CD4-positive, alpha-beta T cell treated with Interleukin-15 for 1 hour (primary cell): ENCODE measurements around the gene MTMR3.
"Not testable (repeated sequence)": the region's sequence is repeated elsewhere in the genome, so short reads cannot be mapped to it uniquely, and the experiment has no call there.

Experiments used
- DNase-seq: peaks from one replicate; pipeline ENCODE4 v3.0.0-alpha.2; 2020

Gene MTMR3

GRCh38 chr22:30031328-30031727 lies 148.4 kb downstream of the MTMR3 start:
- no peak for DNase-seq

- DNase-seq, result no peak
These were observed 148.9 kb downstream of the MTMR3 start for GRCh38 chr22:30031764-30032455.

GRCh38 chr22:30033137-30033536 lies 150.2 kb downstream of the MTMR3 start:
- peak; percentile 24 for DNase-seq

GRCh38 chr22:30033901-30034300 lies 150.9 kb downstream of the MTMR3 start:
- DNase-seq, result no peak

GRCh38 chr22:30036656-30037055 lies 153.7 kb downstream of the MTMR3 start:
- no peak for DNase-seq

- DNase-seq, result no peak
These were observed 155.2 kb downstream of the MTMR3 start for GRCh38 chr22:30038219-30038618.

GRCh38 chr22:30040499-30041260 lies 157.7 kb downstream of the MTMR3 start:
- no peak for DNase-seq

GRCh38 chr22:30041475-30041874 lies 158.5 kb downstream of the MTMR3 start:
- DNase-seq, result no peak

- DNase-seq, result no peak
These were observed 158.9 kb downstream of the MTMR3 start for GRCh38 chr22:30041881-30042280.

GRCh38 chr22:30043161-30043560 lies 160.2 kb downstream of the MTMR3 start:
- DNase-seq, result no peak

- no peak for DNase-seq
These were observed 161.4 kb downstream of the MTMR3 start for GRCh38 chr22:30044369-30044768.

- DNase-seq, result no peak
These were observed 162.0 kb downstream of the MTMR3 start for GRCh38 chr22:30044881-30045493.

GRCh38 chr22:30045494-30045887 lies 162.5 kb downstream of the MTMR3 start:
- DNase-seq, result no peak

- DNase-seq, result no peak
These were observed 163.1 kb downstream of the MTMR3 start for GRCh38 chr22:30045901-30046715.

GRCh38 chr22:30046716-30047363 lies 163.9 kb downstream of the MTMR3 start:
- no peak for DNase-seq

GRCh38 chr22:30047364-30047738 lies 164.4 kb downstream of the MTMR3 start:
- DNase-seq, result peak; percentile 43

GRCh38 chr22:30048681-30049080 lies 165.7 kb downstream of the MTMR3 start:
- no peak for DNase-seq

- no peak for DNase-seq
These were observed 171.2 kb downstream of the MTMR3 start for GRCh38 chr22:30054067-30054763.

GRCh38 chr22:30054764-30055069 lies 171.7 kb downstream of the MTMR3 start:
- no peak for DNase-seq

- no peak for DNase-seq
These were observed 173.0 kb downstream of the MTMR3 start for GRCh38 chr22:30056015-30056414.

GRCh38 chr22:30057375-30057774 lies 174.4 kb downstream of the MTMR3 start:
- no peak for DNase-seq

- DNase-seq, result not testable (repeated sequence)
These were observed 176.5 kb downstream of the MTMR3 start for GRCh38 chr22:30059346-30060020.
